Urothelium cell line (cell line): ENCODE data around the gene GALNT18.

ENCODE experiments used
- DNase-seq: peaks from one replicate; pipeline ENCODE4 v3.0.0; 2011; ENCODE audit warnings: low spot score, mixed read lengths
- FAIRE-seq: peaks from 2 replicates; lab custom pipeline; 2011; peaks lifted over from hg19 to GRCh38; lab: Jason Lieb, UNC

The GALNT18 gene

GRCh38 chr11:11534981-11535380 is 86.8 kb downstream of the GALNT18 start:
- no peak for DNase-seq
- FAIRE-seq: no peak

GRCh38 chr11:11533751-11534150 is 88.1 kb downstream of the GALNT18 start:
- DNase-seq (no peak), FAIRE-seq (no peak)

- no peak for FAIRE-seq
- no peak for DNase-seq
Measured at GRCh38 chr11:11533057-11533456, 88.7 kb downstream of the GALNT18 start.

- FAIRE-seq (no peak), DNase-seq (no peak)
Measured at GRCh38 chr11:11532574-11532973, 89.2 kb downstream of the GALNT18 start.

- FAIRE-seq: no peak
- DNase-seq: no peak
Measured at GRCh38 chr11:11531131-11531908, 90.5 kb downstream of the GALNT18 start.

GRCh38 chr11:11528986-11529385 is 92.8 kb downstream of the GALNT18 start:
- no peak for DNase-seq
- no peak for FAIRE-seq

- FAIRE-seq: no peak
Measured at GRCh38 chr11:11525283-11525682, 96.5 kb downstream of the GALNT18 start.

GRCh38 chr11:11524436-11525061 is 97.3 kb downstream of the GALNT18 start:
- FAIRE-seq (no peak), DNase-seq (no peak)

More at GRCh38 chr11:11525283-11525682, 96.5 kb downstream of the GALNT18 start:
- no peak for DNase-seq

GRCh38 chr11:11522591-11522990 is 99.2 kb downstream of the GALNT18 start:
- no peak for DNase-seq
- no peak for FAIRE-seq

GRCh38 chr11:11521306-11522002 is 100.4 kb downstream of the GALNT18 start:
- DNase-seq (no peak), FAIRE-seq (no peak)

GRCh38 chr11:11520231-11521015 is 101.4 kb downstream of the GALNT18 start:
- DNase-seq (no peak), FAIRE-seq (no peak)

- no peak for FAIRE-seq
Measured at GRCh38 chr11:11519184-11519583, 102.6 kb downstream of the GALNT18 start.

GRCh38 chr11:11514246-11514645 is 107.6 kb downstream of the GALNT18 start:
- DNase-seq (no peak), FAIRE-seq (no peak)

More at GRCh38 chr11:11519184-11519583, 102.6 kb downstream of the GALNT18 start:
- DNase-seq: no peak

- DNase-seq (no peak), FAIRE-seq (no peak)
Measured at GRCh38 chr11:11513422-11513821, 108.4 kb downstream of the GALNT18 start.

- DNase-seq (no peak), FAIRE-seq (no peak)
Measured at GRCh38 chr11:11512929-11513328, 108.9 kb downstream of the GALNT18 start.

GRCh38 chr11:11512502-11512901 is 109.3 kb downstream of the GALNT18 start:
- no peak for DNase-seq
- no peak for FAIRE-seq

GRCh38 chr11:11512090-11512489 is 109.7 kb downstream of the GALNT18 start:
- no peak for FAIRE-seq
- DNase-seq: no peak

GRCh38 chr11:11510939-11511338 is 110.9 kb downstream of the GALNT18 start:
- DNase-seq (no peak), FAIRE-seq (no peak)

GRCh38 chr11:11505692-11506091 is 116.1 kb downstream of the GALNT18 start:
- FAIRE-seq: no peak
- no peak for DNase-seq

- FAIRE-seq (no peak), DNase-seq (no peak)
Measured at GRCh38 chr11:11505190-11505589, 116.6 kb downstream of the GALNT18 start.

- DNase-seq (no peak), FAIRE-seq (no peak)
Measured at GRCh38 chr11:11504071-11504470, 117.7 kb downstream of the GALNT18 start.
